B cell (primary cell): Measurements from ENCODE around the gene EPN1. TPM values are rescaled to one million over a fixed set of nuclear protein-coding genes. Genes with fewer than 3 reads are reported as not detected.
A peak's percentile ranks its signal among the peaks of the same experiment; 100 is the strongest.

Experiments used
- ATAC-seq: fragments of 200-7000 bp; cut with Tn5 transposase; one replicate; pipeline ENCODE4 v1.10.0; 2021; ENCODE audit warnings: low read depth, mild to moderate bottlenecking, moderate number of reproducible peaks, moderate library complexity
- CTCF ChIA-PET: fragments of 350-600 bp; sonication (Branson Sonifier 250); formaldehyde crosslinking; loops from one replicate; lab custom pipeline; 2021; ENCODE audit warnings: antibody characterized with exemption, inconsistent platforms; lab: Charles Lee
- POLR2A ChIA-PET: fragments of 350-600 bp; sonication (Branson Sonifier 250); formaldehyde crosslinking; loops from one replicate; lab custom pipeline; 2021; ENCODE audit warnings: antibody characterized with exemption; lab: Charles Lee
- DNase-seq: peaks from one replicate; pipeline ENCODE4 v3.0.0; 2013
- H2AFZ ChIP-seq: 2 replicates; pipeline ENCODE4 v1.6.1; 2012; ENCODE audit warnings: mild to moderate bottlenecking, low read depth, low read length; ENCODE audit not compliant: insufficient read depth, poor library complexity, severe bottlenecking
- H3K27ac ChIP-seq, 2 donors: 1 replicate in 1 of 2; 2 replicates in 1 of 2; pipeline ENCODE4 v1.5.1; 2012 to 2013; ENCODE audit warnings: low read length in 2 of 2, mild to moderate bottlenecking in 2 of 2, moderate library complexity in 1 of 2
- H3K27me3 ChIP-seq, 4 experiments: fragments of 200-600 bp in 1 of 4; sonication (generic) in 1 of 4; replicated peaks in 1 of 4; 1 replicate in 2 of 4; 2 replicates in 2 of 4; pipeline versions ENCODE4 v1.6.1 to v1.7.0; 2013 to 2016; ENCODE audit warnings: low read length in 3 of 4, mild to moderate bottlenecking in 2 of 4, mixed read lengths in 1 of 4, moderate library complexity in 1 of 4; ENCODE audit not compliant: insufficient read depth in 4 of 4, control insufficient read depth in 3 of 4; ENCODE audit errors: control extremely low read depth in 1 of 4
- H3K36me3 ChIP-seq, 2 experiments: replicated peaks in 1 of 2; 1 replicate in 1 of 2; 2 replicates in 1 of 2; pipeline versions ENCODE4 v1.6.1 to v1.7.1; 2013; ENCODE audit warnings: low read length in 1 of 2; ENCODE audit not compliant: insufficient read depth in 2 of 2, control insufficient read depth in 1 of 2; ENCODE audit errors: control extremely low read depth in 1 of 2, extremely low read depth in 1 of 2
- H3K4me1 ChIP-seq, 2 donors: fragments of 200-600 bp in 1 of 2; sonication (generic) in 1 of 2; 1 replicate in 1 of 2; 2 replicates in 1 of 2; pipeline versions ENCODE4 v1.5.1 to v1.6.1; 2013 to 2017; ENCODE audit warnings: low read length in 2 of 2; ENCODE audit not compliant: control insufficient read depth in 2 of 2, insufficient read depth in 2 of 2
- H3K4me2 ChIP-seq: replicated peaks from 2 replicates; pipeline ENCODE3; 2012; ENCODE audit warnings: mild to moderate bottlenecking, low read depth, low read length; ENCODE audit not compliant: poor library complexity, severe bottlenecking
- H3K4me3 ChIP-seq, 5 experiments: fragments of 200-600 bp in 1 of 5; sonication (generic) in 1 of 5; 1 replicate in 3 of 5; 2 replicates in 2 of 5; pipeline versions ENCODE4 v1.5.1 to v1.7.0; 2011 to 2016; ENCODE audit warnings: low read length in 4 of 5, mild to moderate bottlenecking in 4 of 5, low read depth in 2 of 5, control low read depth in 1 of 5, moderate library complexity in 1 of 5; ENCODE audit not compliant: insufficient read depth in 1 of 5; ENCODE audit errors: control extremely low read depth in 1 of 5, extremely low read depth in 1 of 5
- H3K79me2 ChIP-seq: fragments of 200-600 bp; sonication (generic); one replicate; pipeline ENCODE4 v1.6.0; 2016; ENCODE audit warnings: low read length; ENCODE audit not compliant: control insufficient read depth, insufficient read depth
- H3K9ac ChIP-seq: fragments of 200-600 bp; sonication (generic); 2 replicates; pipeline ENCODE4 v1.6.1; 2017; ENCODE audit warnings: mild to moderate bottlenecking, low read length, moderate library complexity
- H3K9me3 ChIP-seq, 3 donors: one replicate each; pipeline versions ENCODE4 v1.6.1 to v1.7.1; 2013; ENCODE audit warnings: low read length in 2 of 3; ENCODE audit not compliant: control insufficient read depth in 2 of 3, insufficient read depth in 1 of 3; ENCODE audit errors: control extremely low read depth in 1 of 3
- H4K20me1 ChIP-seq: 2 replicates; pipeline ENCODE4 v1.6.0; 2012; ENCODE audit warnings: mild to moderate bottlenecking, low read length; ENCODE audit not compliant: insufficient read depth, control insufficient read depth, poor library complexity, severe bottlenecking
- H3K27ac Mint-ChIP-seq: one replicate; pipeline ENCODE4 v1.8.0; 2021; ENCODE audit warnings: mixed read lengths
- H3K27me3 Mint-ChIP-seq: one replicate; pipeline ENCODE4 v1.8.0; 2021; ENCODE audit warnings: mixed read lengths
- H3K4me1 Mint-ChIP-seq: one replicate; pipeline ENCODE4 v1.8.0; 2021; ENCODE audit warnings: mixed read lengths
- H3K4me3 Mint-ChIP-seq: one replicate; pipeline ENCODE4 v1.8.0; 2021; ENCODE audit warnings: mixed read lengths
- H3K9me3 Mint-ChIP-seq: one replicate; pipeline ENCODE4 v1.8.0; 2022; ENCODE audit warnings: mixed read lengths; ENCODE audit not compliant: insufficient read depth
- EZH2 ChIP-seq: IDR thresholded peaks from 2 replicates; pipeline ENCODE4 v1.6.1; 2012; ENCODE audit warnings: borderline replicate concordance, low read depth, mild to moderate bottlenecking, moderate library complexity, low read length; ENCODE audit not compliant: insufficient read depth, poor library complexity, severe bottlenecking
- whole genome bisulfite sequencing: methylation state at CpG from one replicate; pipeline ENCODE4 v1.1.5; 2013; ENCODE audit warnings: missing lambda C conversion rate; ENCODE audit not compliant: insufficient coverage; 5-methylcytosine and 5-hydroxymethylcytosine counted together
- intact Hi-C: fragments of 100-400 bp; cut with micrococcal nuclease; formaldehyde crosslinking; loops from one replicate; pipeline ENCODE4 v1.10.0; 2022
- polyA plus RNA-seq: library from polyadenylated mRNA; depleted of rRNA; stranded (reverse); fragments of >200 nt; gene quantifications from 2 replicates; pipeline ENCODE4 v1.2.3, GENCODE V29; 2012
- total RNA-seq, 2 donors: library from RNA; stranded (reverse); fragments of 120-200 nt in 1 of 2; gene quantifications; 1 replicate in 1 of 2; 2 replicates in 1 of 2; pipeline versions ENCODE4 v1.2.3 to v1.2.4, GENCODE V29; 2013 to 2022
- TF ChIP-seq, protein P1 (sequence below): fragments of 200-600 bp; IDR thresholded peaks from one replicate; pipeline ENCODE4 v1.8.0; 2022; ENCODE audit warnings: antibody characterized with exemption, mild to moderate bottlenecking

Gene EPN1
- total and polyA plus RNA-seq, 2 donors (not counting 1 experiment from before 2014, with no cell fraction given) = 54.4 to 63.9 TPM

DNA sequence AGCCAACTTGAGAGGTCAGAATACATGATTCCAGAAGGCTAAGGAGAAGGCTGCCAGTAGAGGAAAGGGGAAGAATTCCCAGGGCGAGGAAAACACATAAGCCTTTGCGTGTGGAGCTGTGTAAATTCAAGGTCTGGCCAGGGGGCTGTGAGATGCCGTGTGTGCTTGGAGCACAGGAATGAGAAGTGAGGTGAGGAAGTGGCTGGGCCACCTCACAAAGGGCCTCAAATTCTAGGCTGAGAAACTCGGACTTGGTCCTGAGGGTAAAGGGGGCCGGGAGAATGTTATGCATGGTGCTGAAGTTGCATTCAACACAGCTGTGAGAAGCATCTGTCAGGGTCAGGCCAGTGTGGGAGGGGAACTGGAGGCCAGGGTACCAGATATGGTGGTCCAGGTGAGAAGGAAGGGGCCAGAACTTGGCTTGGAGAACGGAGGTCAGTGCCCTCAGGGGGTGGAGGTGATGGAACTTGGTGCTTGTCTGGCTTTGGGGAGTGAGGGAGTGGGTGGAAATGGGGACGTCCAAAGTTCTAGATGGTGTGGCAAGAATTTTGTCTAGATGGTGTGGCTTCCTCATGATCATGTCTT is 39.1 kb upstream of the EPN1 start:
- peaks cover 35% of the 10 kb centered on the region for H3K79me2 ChIP-seq
- no peaks in the 10 kb centered on the region for H4K20me1 ChIP-seq
- peaks cover 22 to 69% of the 10 kb centered on the region in 2 donors for H3K4me1 ChIP-seq
- H3K27me3 Mint-ChIP-seq = no peaks in the 10 kb centered on the region
- ATAC-seq (no peak), DNase-seq (no peak)
- no peak overlapping the region for H2AFZ ChIP-seq
- H3K4me1 Mint-ChIP-seq = peaks cover 64% of the 10 kb centered on the region
- H3K27me3 ChIP-seq = no peaks in the 10 kb centered on the region
- TF ChIP-seq, protein P1, sequence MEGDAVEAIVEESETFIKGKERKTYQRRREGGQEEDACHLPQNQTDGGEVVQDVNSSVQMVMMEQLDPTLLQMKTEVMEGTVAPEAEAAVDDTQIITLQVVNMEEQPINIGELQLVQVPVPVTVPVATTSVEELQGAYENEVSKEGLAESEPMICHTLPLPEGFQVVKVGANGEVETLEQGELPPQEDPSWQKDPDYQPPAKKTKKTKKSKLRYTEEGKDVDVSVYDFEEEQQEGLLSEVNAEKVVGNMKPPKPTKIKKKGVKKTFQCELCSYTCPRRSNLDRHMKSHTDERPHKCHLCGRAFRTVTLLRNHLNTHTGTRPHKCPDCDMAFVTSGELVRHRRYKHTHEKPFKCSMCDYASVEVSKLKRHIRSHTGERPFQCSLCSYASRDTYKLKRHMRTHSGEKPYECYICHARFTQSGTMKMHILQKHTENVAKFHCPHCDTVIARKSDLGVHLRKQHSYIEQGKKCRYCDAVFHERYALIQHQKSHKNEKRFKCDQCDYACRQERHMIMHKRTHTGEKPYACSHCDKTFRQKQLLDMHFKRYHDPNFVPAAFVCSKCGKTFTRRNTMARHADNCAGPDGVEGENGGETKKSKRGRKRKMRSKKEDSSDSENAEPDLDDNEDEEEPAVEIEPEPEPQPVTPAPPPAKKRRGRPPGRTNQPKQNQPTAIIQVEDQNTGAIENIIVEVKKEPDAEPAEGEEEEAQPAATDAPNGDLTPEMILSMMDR = no peak
- TF ChIP-seq EZH2 = no peak
- peak overlapping the region; percentile 100 for H3K9ac ChIP-seq
- no peaks in the 10 kb centered on the region for H3K9me3 Mint-ChIP-seq
- H3K27ac ChIP-seq = peak overlapping the region; percentile 98 to 100
- H3K4me2 ChIP-seq = peak overlapping the region; percentile 94
- ChIA-PET POLR2A (interaction anchor here (1.2 to 6.2 kb wide), 4 partner anchors 8 to 18 kb away, joined by 3 to 55 read pairs (median 6); partner anchors contain the start of gene CCDC106), CTCF (interaction anchor here (0.9 to 9.4 kb wide), 6 partner anchors 11 to 168 kb away, joined by 4 to 131 read pairs (median 5); partner anchors contain the start of genes CCDC106, U2AF2 and ZNF784)
- H3K4me3 ChIP-seq = peak overlapping the region; percentile 74 to 100 (median 93)
- H3K27ac Mint-ChIP-seq = peak overlapping the region; percentile 98
- WGBS = 62% methylated on average over 7 of the region's 7 CpGs
- peaks cover 0 to 2% of the 10 kb centered on the region in 2 experiments for H3K36me3 ChIP-seq
- H3K4me3 Mint-ChIP-seq = peak overlapping the region; percentile 96
- peaks cover 0 to 11% (median 0%) of the 10 kb centered on the region in 3 donors for H3K9me3 ChIP-seq
- intact Hi-C loops = loop anchor here (1.0 to 10.0 kb wide), 4 partner anchors 7 to 679 kb away; partner anchors contain the start of genes PPP1R12C, PPP6R1, ZNF581 and ZSCAN5A

DNA sequence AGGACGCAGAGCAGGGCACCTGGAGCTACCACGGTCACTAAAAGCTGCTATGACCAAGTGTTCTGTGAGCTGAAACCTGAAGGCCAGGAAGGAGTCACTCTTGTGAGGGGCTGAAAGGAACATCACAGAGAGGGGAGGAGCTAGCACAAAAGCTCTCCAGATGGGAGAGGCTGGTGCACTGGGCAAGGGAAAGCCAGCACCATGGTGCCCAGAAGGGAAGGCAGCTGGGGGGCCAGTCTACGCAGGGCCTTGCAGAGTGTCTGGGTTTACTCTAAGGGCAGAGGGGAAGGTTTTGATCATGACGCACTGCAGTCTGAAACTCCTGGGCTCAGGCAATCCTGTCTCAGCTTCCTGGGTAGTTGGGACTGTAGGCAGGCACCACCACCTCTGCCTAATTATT is 38.3 kb upstream of the EPN1 start:
- H2AFZ ChIP-seq = no peak overlapping the region
- peaks cover 22 to 68% of the 10 kb centered on the region in 2 donors for H3K4me1 ChIP-seq
- H3K4me2 ChIP-seq = peak overlapping the region; percentile 94
- CTCF ChIA-PET = interaction anchor here (0.7 to 9.4 kb wide), 8 partner anchors 10 to 495 kb away, joined by 4 to 131 read pairs (median 5); partner anchors contain the start of genes CCDC106, U2AF2 and ZNF784
- Mint-ChIP-seq H3K27ac (peak overlapping the region; percentile 98), H3K9me3 (no peaks in the 10 kb centered on the region), H3K4me3 (peak overlapping the region; percentile 96), H3K27me3 (no peaks in the 10 kb centered on the region), H3K4me1 (peaks cover 66% of the 10 kb centered on the region)
- H3K79me2 ChIP-seq = peaks cover 35% of the 10 kb centered on the region
- no peaks in the 10 kb centered on the region for H4K20me1 ChIP-seq
- DNase-seq (no peak), ATAC-seq (no peak)
- H3K36me3 ChIP-seq = peaks cover 0 to 2% of the 10 kb centered on the region in 2 experiments
- TF ChIP-seq EZH2 = no peak
- TF ChIP-seq, protein P1 = no peak
- intact Hi-C loops = loop anchor here (10.0 kb wide), 3 partner anchors 382 to 678 kb away; partner anchors contain the start of genes PPP1R12C, PPP6R1 and ZSCAN5A
- no peak overlapping the region for H3K9ac ChIP-seq
- H3K9me3 ChIP-seq = peaks cover 0 to 11% (median 0%) of the 10 kb centered on the region in 3 donors
- H3K27me3 ChIP-seq = no peaks in the 10 kb centered on the region
- WGBS = 95% methylated on average over 4 of the region's 4 CpGs
- H3K4me3 ChIP-seq = no peak overlapping the region
- POLR2A ChIA-PET = interaction anchor here (0.9 to 6.2 kb wide), 5 partner anchors 8 to 37 kb away, joined by 3 to 55 read pairs (median 4); partner anchors contain the start of genes CCDC106, FIZ1 and U2AF2
- H3K27ac ChIP-seq = peak overlapping the region in 1 of 2 donors; percentile 100
